ENCODE data around the gene SCLT1. TPM values are rescaled to one million over a fixed set of nuclear protein-coding genes. Genes with fewer than 3 reads are reported as not detected.

SCLT1 gene
- total RNA-seq, 3 donors from 2014 or later = 11.5 to 23.6 (median 18.7) TPM

GRCh38 chr4:128981377-128981776 is 112.0 kb downstream of the SCLT1 start:
- Histone ChIP-seq H3K9me3 (no peaks in the 10 kb centered on the region), H3K27me3 (no peaks in the 10 kb centered on the region), H3K4me3 (no peak overlapping the region), H3K36me3 (no peaks in the 10 kb centered on the region), H3K27ac (no peak overlapping the region), H3K4me1 (no peaks in the 10 kb centered on the region)
- intact Hi-C loops (cut with DNase I; ENCODE audit: low total_unique reads) = no loop called here
- DNase-seq (ENCODE audit: low spot score in 2 of 2) = no peak
- TF ChIP-seq POLR2A (IDR thresholded peaks at IDR 0.05) = no peak
- no peak for TF ChIP-seq POLR2AphosphoS5 (IDR thresholded peaks at IDR 0.05)
- TF ChIP-seq, protein P1, sequence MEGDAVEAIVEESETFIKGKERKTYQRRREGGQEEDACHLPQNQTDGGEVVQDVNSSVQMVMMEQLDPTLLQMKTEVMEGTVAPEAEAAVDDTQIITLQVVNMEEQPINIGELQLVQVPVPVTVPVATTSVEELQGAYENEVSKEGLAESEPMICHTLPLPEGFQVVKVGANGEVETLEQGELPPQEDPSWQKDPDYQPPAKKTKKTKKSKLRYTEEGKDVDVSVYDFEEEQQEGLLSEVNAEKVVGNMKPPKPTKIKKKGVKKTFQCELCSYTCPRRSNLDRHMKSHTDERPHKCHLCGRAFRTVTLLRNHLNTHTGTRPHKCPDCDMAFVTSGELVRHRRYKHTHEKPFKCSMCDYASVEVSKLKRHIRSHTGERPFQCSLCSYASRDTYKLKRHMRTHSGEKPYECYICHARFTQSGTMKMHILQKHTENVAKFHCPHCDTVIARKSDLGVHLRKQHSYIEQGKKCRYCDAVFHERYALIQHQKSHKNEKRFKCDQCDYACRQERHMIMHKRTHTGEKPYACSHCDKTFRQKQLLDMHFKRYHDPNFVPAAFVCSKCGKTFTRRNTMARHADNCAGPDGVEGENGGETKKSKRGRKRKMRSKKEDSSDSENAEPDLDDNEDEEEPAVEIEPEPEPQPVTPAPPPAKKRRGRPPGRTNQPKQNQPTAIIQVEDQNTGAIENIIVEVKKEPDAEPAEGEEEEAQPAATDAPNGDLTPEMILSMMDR (IDR thresholded peaks at IDR 0.05) = no peak

GRCh38 chr4:128980816-128981326 is 112.5 kb downstream of the SCLT1 start:
- Histone ChIP-seq H3K4me3 (no peak overlapping the region), H3K27me3 (no peaks in the 10 kb centered on the region), H3K9me3 (no peaks in the 10 kb centered on the region), H3K36me3 (no peaks in the 10 kb centered on the region), H3K27ac (no peak overlapping the region), H3K4me1 (no peaks in the 10 kb centered on the region)
- no peak for DNase-seq (ENCODE audit: low spot score in 2 of 2)
- intact Hi-C loops (cut with DNase I; ENCODE audit: low total_unique reads) = no loop called here
- TF ChIP-seq, protein P1 (IDR thresholded peaks at IDR 0.05) = no peak
- TF ChIP-seq POLR2A (IDR thresholded peaks at IDR 0.05) = no peak
- TF ChIP-seq POLR2AphosphoS5 (IDR thresholded peaks at IDR 0.05) = no peak

- H3K36me3 ChIP-seq = no peaks in the 10 kb centered on the region
- no peak for DNase-seq (ENCODE audit: low spot score in 2 of 2)
- TF ChIP-seq POLR2A (IDR thresholded peaks at IDR 0.05) (no peak), POLR2AphosphoS5 (IDR thresholded peaks at IDR 0.05) (no peak)
- TF ChIP-seq, protein P1 (IDR thresholded peaks at IDR 0.05) = no peak
- H3K9me3 ChIP-seq = no peaks in the 10 kb centered on the region
- H3K4me1 ChIP-seq = no peaks in the 10 kb centered on the region
- no peak overlapping the region for H3K27ac ChIP-seq
- no peaks in the 10 kb centered on the region for H3K27me3 ChIP-seq
- intact Hi-C loops (cut with DNase I; ENCODE audit: low total_unique reads) = no loop called here
- no peak overlapping the region for H3K4me3 ChIP-seq
Measured at GRCh38 chr4:128979934-128980333, 113.4 kb downstream of the SCLT1 start.

GRCh38 chr4:128978985-128979384 is 114.4 kb downstream of the SCLT1 start:
- intact Hi-C loops (cut with DNase I; ENCODE audit: low total_unique reads) = no loop called here
- Histone ChIP-seq H3K27ac (no peak overlapping the region), H3K36me3 (no peaks in the 10 kb centered on the region), H3K4me3 (no peak overlapping the region), H3K9me3 (no peaks in the 10 kb centered on the region), H3K4me1 (no peaks in the 10 kb centered on the region), H3K27me3 (no peaks in the 10 kb centered on the region)
- DNase-seq (ENCODE audit: low spot score in 2 of 2) = no peak
- TF ChIP-seq POLR2AphosphoS5 (IDR thresholded peaks at IDR 0.05) (no peak), POLR2A (IDR thresholded peaks at IDR 0.05) (no peak)
- TF ChIP-seq, protein P1 (IDR thresholded peaks at IDR 0.05) = no peak

DNA sequence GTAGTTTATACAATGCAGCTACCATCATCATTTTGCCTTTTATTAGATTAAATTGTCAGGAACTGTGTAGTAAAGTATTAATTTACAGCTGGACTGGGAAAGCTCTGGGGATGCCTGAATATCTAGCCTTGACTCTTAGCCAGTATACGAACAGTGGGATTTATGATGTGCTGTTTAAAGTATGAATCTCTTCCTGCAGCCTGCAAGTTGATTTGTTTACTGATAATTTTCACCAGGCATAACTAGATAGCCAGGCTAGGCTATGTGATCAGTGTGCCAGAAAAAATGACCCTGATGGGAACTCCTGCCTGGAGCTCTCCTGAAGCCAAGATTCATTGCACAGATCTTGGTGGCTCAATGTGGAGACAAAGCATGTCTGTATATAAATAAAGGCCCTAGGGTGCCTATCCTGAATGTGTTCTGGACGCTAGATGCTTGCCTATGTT is 119.2 kb downstream of the SCLT1 start:
- no peaks in the 10 kb centered on the region for H3K4me1 ChIP-seq
- intact Hi-C loops (cut with DNase I; ENCODE audit: low total_unique reads) = no loop called here
- TF ChIP-seq, protein P1 (IDR thresholded peaks at IDR 0.05) = no peak
- TF ChIP-seq POLR2A (IDR thresholded peaks at IDR 0.05) = no peak
- no peak for TF ChIP-seq POLR2AphosphoS5 (IDR thresholded peaks at IDR 0.05)
- no peak overlapping the region for H3K27ac ChIP-seq
- no peaks in the 10 kb centered on the region for H3K27me3 ChIP-seq
- no peaks in the 10 kb centered on the region for H3K9me3 ChIP-seq
- no peaks in the 10 kb centered on the region for H3K36me3 ChIP-seq
- DNase-seq (ENCODE audit: low spot score in 2 of 2) = no peak
- no peak overlapping the region for H3K4me3 ChIP-seq

All from breast epithelium (tissue), 4 donors.